ENCODE results near the gene TTBK1. TPM values are rescaled to one million over a fixed set of nuclear protein-coding genes. Genes with fewer than 3 reads are reported as not detected.

TTBK1 gene
- total RNA-seq, 4 donors from 2014 or later, result 1.4 to 2.4 (median 1.4) TPM; not detected in 1

GRCh38 chr6:43231735-43232450 lies 11.4 kb upstream of the TTBK1 start:
- H3K4me1 ChIP-seq, result peaks cover 0 to 9% (median 3%) of the 10 kb centered on the region in 4 donors
- H3K27me3 ChIP-seq, result no peaks in the 10 kb centered on the region
- TF ChIP-seq, protein P1, sequence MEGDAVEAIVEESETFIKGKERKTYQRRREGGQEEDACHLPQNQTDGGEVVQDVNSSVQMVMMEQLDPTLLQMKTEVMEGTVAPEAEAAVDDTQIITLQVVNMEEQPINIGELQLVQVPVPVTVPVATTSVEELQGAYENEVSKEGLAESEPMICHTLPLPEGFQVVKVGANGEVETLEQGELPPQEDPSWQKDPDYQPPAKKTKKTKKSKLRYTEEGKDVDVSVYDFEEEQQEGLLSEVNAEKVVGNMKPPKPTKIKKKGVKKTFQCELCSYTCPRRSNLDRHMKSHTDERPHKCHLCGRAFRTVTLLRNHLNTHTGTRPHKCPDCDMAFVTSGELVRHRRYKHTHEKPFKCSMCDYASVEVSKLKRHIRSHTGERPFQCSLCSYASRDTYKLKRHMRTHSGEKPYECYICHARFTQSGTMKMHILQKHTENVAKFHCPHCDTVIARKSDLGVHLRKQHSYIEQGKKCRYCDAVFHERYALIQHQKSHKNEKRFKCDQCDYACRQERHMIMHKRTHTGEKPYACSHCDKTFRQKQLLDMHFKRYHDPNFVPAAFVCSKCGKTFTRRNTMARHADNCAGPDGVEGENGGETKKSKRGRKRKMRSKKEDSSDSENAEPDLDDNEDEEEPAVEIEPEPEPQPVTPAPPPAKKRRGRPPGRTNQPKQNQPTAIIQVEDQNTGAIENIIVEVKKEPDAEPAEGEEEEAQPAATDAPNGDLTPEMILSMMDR (IDR thresholded peaks at IDR 0.05), result no peak
- TF ChIP-seq POLR2A (IDR thresholded peaks at IDR 0.05), result no peak
- H3K36me3 ChIP-seq, result no peaks in the 10 kb centered on the region
- H3K4me3 ChIP-seq, result no peak overlapping the region
- no peaks in the 10 kb centered on the region for H3K9me3 ChIP-seq
- no peak for DNase-seq
- H3K27ac ChIP-seq, result no peak overlapping the region

DNA sequence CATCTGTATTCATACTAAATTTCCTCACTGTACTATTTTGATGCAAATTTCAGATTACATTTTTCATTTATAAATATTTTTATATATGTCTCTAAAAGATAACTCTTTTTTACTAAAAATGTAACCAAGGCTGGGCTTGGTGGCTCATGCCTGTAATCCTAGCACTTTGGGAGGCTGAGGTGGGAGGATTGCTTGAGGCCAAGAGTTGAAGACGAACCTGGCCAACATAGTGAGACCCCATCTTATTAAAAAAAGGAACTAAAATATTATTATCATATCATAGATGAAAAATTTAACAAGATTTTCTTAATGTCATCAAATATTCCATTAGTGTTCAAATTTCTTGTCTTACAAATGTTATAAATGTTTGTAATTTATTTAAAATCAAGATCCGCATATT lies 7.4 kb upstream of the TTBK1 start:
- no peak overlapping the region for H3K4me3 ChIP-seq
- H3K36me3 ChIP-seq, result no peaks in the 10 kb centered on the region
- DNase-seq, result no peak
- no peak overlapping the region for H3K27ac ChIP-seq
- H3K4me1 ChIP-seq, result no peaks in the 10 kb centered on the region
- H3K9me3 ChIP-seq, result no peaks in the 10 kb centered on the region
- no peaks in the 10 kb centered on the region for H3K27me3 ChIP-seq
- no peak for TF ChIP-seq POLR2A (IDR thresholded peaks at IDR 0.05)
- TF ChIP-seq, protein P1 (IDR thresholded peaks at IDR 0.05), result no peak

- Histone ChIP-seq H3K27ac (no peak overlapping the region), H3K9me3 (no peaks in the 10 kb centered on the region), H3K27me3 (peaks cover 0 to 14% of the 10 kb centered on the region in 2 donors), H3K4me1 (no peaks in the 10 kb centered on the region), H3K4me3 (no peak overlapping the region), H3K36me3 (no peaks in the 10 kb centered on the region)
- TF ChIP-seq, protein P1 (IDR thresholded peaks at IDR 0.05), result no peak
- no peak for TF ChIP-seq POLR2A (IDR thresholded peaks at IDR 0.05)
- no peak for DNase-seq
Measured at GRCh38 chr6:43239054-43239453, 4.2 kb upstream of the TTBK1 start.

- Histone ChIP-seq H3K27me3 (peaks cover 0 to 18% of the 10 kb centered on the region in 2 donors), H3K27ac (no peak overlapping the region), H3K4me1 (no peaks in the 10 kb centered on the region), H3K4me3 (no peak overlapping the region), H3K9me3 (no peaks in the 10 kb centered on the region), H3K36me3 (no peaks in the 10 kb centered on the region)
- DNase-seq, result no peak
- TF ChIP-seq, protein P1 (IDR thresholded peaks at IDR 0.05), result no peak
- TF ChIP-seq POLR2A (IDR thresholded peaks at IDR 0.05), result no peak
Measured at GRCh38 chr6:43240950-43241349, 2.3 kb upstream of the TTBK1 start.

- H3K27ac ChIP-seq, result no peak overlapping the region
- H3K9me3 ChIP-seq, result no peaks in the 10 kb centered on the region
- peaks cover 0 to 18% of the 10 kb centered on the region in 2 donors for H3K27me3 ChIP-seq
- TF ChIP-seq POLR2A (IDR thresholded peaks at IDR 0.05), result no peak
- TF ChIP-seq, protein P1 (IDR thresholded peaks at IDR 0.05), result no peak
- H3K4me3 ChIP-seq, result no peak overlapping the region
- H3K36me3 ChIP-seq, result no peaks in the 10 kb centered on the region
- no peaks in the 10 kb centered on the region for H3K4me1 ChIP-seq
- DNase-seq, result no peak
Measured at GRCh38 chr6:43241446-43241845, 1.8 kb upstream of the TTBK1 start.

All from Peyer's patch (tissue), 4 donors.